GM18909 (cell line): Measurements from ENCODE around the gene LHX8.
"Not testable (repeated sequence)": the region's sequence is repeated elsewhere in the genome, so short reads cannot be mapped to it uniquely, and the experiment has no call there.

ENCODE experiments used
- ATAC-seq: cut with Tn5 transposase; IDR thresholded peaks from one replicate; pipeline ENCODE4 v1.9.1; 2021; ENCODE audit warnings: mild to moderate bottlenecking; ENCODE audit not compliant: unreplicated experiment, poor library complexity

LHX8 gene

DNA sequence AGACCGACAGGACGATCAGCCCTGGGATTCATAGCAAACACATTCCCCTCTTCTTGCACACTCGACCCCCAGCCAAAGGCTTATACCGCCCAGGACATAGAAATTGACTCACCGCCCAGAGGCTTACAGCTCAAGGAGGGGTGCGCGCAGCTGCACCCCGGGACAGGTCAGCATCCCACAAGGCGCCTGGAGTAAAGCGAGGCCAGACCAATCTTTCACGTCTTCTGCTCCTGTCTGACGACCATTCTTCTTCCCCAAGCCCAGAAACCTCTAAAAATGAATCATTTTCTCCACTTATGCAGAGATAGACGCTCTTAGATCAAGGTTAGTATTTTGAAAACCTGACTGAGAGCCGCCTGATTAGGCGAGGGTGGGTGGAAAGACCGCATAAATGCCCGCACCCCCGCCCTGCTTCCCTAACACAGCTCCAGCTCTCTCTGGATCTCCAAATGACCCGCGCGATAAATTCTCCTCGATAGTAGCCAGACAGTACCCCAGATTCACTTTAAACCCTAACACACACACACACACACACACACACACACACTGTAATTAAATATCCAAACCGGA lies 1.9 kb upstream of the LHX8 start:
- ATAC-seq = no peak

DNA sequence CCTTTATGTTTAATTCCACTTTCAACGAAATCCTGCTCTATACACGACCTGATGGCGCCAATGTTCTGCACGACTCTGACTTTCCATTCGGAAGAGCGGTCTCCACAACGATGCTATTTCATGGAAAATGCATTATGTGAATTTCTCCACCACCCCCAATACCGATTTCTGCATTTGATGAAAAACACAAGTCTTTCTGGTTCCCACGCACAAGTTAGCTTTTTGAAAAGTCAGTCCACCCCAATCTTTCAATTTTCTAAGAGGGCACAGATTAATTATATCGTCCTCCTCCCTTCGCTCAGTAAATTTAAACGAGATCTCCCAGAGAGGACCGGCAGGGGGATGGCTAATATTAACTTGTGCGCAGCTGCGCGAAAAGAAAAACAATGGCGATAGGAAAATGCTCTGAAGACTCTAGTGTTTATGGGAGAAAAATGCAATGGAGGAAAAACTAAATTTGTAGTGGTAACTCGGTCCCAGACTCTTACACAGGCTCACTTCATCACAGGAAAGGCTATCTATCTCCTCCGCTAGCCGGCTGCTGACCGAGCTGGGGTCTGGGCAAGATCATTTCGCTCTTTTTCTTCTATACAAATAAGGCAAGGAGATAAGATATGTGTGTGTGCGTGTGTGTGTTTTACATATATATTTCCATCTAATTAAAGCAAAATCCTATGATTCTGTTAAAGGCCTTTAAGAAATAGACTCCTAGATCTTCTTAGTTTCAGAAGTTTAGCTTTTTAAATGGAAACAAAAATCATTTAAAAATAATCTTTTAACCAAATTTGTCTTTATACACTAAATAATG lies 1.2 kb upstream of the LHX8 start:
- no peak for ATAC-seq

DNA sequence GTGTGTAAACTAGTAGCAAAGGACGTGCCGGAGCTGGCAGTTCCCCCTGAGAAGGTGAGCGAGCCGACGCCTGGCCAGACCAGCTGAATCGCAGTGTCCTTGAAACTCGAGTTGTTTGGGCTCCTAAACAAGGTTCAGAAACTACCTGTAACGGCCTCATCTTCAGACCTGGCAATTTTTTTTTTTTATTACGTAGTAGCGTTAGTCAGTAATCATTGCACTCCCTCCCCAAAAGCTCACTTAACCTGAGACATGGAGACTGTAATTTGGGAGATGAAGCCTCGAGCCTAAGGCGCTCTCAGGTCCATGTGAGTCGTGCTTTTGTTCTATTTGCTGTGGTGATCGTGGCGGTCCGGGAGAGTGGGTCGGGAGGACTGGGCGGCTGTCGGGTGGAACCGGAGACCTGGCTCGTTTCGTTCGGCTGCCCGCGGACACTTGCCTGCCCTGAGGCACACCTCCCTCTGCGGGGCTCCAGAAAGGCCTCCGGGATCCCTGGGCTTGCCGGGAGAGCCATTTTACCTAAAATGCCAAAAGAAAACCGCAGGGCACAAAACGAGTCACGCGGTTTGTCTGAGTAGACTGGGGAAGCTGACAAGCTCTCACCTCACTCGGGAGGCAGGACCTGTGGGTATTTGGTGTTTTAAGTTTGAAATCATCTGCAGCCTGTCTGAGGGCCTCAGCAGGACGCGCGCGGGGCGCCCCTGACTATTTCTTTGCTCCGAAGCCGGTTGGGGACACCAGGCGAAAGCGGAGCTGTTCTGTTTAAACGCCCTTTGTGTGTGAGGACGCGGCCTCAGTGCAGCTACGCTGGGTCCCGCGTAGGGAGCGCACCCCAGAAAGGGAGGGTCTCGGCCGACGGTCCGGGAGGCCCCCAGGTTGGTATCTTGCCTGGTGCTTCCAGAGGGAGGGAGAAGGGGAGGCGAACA lies 722 bp downstream of the LHX8 start:
- no peak for ATAC-seq

DNA sequence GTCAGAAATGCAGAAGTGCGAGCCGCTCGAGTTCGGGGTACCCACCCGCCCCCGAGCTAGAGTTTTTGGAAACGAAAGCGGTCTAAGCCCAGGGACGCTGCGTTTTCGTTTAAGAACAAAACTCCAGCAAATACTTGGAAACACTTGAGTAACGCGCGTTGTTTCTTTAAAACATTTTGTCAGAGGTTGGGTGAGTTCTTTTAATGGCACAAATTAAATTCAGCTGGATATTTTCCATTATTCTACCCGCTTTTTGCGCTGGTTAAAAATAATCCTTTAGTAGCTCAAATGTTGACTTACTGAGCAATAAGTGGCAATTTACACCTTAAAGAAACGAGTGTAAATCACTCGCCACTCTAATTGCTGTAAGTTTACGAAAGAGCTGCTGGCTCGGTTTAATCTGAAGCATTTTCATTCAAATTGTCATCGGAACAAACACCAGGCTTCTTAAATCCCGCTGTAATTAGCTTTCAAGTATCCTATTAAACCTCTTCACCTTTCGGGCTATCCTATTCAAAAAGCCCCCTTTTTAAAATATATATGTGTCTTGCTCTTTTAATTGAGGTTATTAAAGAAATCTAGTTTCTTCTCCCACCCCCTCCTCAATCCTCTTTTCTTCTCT lies 1.5 kb downstream of the LHX8 start:
- ATAC-seq = no peak

DNA sequence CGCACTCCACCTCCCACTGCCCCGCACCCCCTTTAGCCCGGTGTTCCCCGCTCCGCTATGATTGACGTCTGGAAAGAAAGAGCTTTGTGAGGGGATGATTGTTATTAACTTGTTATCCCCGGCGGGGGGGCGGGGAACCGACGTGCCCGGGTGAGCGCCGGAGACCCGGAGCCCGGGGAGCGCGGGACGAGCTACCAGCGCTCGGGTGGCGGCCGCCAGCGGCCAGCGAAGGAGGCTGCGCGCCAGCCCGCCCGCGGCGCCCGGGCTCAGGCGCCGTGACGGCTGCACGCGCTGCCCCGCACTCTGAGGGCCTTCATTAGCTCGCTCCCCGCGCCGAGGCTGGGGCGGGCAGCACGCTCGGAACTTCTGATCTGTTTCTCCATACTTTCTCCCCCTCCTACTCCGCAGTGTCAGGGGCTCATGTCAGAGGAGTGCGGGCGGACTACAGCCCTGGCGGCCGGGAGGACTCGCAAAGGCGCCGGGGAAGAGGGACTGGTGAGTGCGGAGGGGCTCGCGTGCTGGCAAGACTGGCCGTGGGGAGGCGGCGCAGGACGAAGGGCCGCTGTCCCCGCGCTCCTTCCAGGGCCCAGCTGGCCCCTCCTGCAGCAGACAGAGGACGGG lies 2.1 kb downstream of the LHX8 start:
- ATAC-seq = no peak

DNA sequence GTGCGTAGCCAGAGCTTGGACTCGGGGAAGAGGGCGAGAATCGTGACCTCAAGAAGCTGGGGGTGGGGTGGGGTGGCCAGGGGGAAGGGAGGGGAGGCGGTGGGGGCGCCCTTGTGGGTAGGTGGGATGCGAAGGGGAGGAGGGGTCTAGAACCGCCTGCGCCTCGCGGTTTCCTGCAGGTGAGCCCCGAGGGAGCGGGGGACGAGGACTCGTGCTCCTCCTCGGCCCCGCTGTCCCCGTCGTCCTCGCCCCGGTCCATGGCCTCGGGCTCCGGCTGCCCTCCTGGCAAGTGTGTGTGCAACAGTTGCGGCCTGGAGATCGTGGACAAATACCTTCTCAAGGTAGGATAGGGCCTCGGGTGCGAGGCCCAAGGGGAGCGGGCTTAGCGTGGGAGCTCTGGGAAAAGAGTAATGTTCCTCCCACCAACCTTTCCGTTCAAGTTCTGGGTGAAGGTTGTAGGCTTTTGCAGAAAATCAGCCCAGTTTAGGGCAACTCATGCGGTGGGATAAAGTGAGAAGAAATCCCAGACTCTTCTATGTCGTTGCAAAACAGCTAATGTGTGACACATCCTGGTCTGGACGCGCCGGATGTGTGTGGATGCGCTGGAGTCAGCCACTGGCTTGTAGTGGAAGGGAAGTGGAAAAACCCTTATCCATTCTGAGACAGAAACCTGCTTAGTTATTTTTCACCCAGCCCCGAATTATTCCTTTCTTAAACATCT lies 2.9 kb downstream of the LHX8 start:
- no peak for ATAC-seq

DNA sequence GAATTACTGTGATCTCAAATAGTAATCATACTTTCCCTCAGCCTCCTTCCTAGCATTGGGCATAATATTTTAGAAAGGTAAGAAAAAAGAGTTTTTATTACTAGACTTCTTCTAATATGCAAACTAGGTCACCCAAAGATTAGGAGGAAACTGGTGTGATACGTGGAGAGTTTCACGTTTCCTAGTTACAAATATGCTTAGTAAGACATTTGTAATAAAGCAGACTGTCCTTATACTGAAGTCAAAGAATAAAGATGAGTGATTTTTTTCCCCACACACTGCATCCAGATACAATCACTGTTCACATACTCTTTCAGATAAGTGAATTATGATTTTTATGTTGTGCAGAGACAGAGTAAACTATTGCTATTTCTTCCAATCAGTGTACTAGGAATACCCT lies 17.9 kb downstream of the LHX8 start:
- ATAC-seq = no peak

DNA sequence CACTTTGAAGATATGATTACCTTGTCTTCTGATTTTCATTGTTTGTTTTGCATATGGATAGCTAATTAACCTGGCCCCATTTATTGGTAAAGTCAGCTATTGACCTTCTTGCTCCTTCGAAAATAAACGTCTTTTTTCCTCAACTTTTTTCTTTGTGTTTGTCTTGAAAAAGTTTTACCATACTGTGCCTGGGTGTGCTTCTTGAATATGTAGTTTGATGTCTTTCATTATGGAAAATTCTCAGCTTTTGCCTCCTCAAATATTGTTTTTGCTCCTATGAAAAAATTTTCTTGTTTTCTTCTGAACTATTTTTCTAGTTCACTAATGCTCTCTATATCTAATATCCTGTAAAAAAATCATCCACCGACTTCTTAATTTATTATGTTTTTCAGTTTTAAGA lies 25.0 kb downstream of the LHX8 start:
- ATAC-seq = no peak

DNA sequence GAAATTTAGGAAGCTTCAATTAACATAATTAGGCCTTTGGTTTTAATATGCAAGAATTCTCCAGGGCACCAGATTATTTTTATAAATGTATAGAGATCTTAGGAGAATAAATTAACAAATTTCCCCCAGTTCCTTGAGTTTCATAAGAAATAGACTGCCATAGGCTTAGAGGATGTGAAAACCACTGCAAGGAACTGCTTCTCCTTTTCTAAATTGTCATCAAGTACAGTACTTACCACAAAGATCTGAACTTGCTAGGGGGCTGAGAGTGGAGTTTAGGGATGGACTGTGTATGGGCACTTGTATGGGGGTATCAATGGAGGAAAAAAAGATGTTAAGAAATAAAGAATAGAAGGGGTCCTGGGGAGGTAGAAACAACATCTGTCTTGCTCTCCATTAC lies 31.1 kb downstream of the LHX8 start:
- ATAC-seq = peak; percentile 41

DNA sequence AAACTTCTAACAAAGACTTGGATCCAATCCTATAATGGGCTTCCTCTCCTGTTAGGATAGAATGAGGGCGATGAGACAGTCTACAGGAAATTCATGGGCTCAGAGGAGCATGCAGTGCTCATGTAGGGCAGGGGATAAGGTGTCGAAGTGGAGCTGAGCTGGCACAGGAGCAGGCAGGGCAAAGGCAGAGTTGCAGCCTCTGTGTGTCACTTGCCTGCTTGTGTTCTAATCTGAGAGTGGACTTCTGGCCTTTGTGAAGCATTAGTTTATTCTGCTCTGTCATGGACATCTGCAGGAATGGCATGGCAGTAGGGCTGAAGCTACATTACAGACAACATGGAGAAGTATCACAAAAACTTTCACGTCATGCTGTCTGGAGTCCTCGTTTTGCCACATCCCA lies 32.6 kb downstream of the LHX8 start:
- no peak for ATAC-seq

DNA sequence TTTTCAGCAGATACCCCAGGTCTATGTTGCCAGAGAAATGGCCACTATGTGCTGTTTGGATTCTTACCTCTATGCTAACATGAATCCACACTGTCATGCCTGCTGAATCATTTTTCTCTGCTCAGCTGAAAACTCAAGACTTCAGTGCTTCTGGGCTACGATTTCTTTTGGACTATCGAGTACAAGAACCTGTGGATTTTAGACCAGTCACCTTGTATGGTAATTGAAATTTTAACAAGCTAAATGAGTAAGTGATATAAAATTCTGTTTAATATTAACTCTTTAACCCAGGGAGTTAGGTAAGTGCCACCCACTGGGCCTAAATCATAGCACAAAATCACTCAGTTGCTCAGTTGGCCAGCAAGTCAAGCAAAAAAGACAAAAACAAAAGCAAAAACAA lies 35.8 kb downstream of the LHX8 start:
- ATAC-seq = no peak

DNA sequence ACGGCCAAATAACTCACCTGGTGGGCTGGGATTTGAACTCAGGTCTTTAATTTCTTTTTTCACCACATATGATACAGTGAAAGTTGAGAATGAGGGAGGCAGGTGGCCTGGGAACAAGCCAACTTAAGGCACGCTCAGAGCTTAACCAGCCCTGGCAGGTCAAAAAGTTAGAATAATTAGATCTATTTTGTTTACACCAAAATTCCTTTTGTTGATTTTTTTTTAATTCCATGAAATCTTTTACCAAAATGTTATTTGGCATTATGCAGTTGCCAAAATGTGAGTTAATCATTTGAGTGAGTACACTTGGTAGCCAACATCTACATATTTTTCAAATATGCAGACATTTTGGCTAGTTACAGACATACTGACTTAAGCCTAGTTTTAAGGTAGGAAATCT lies 36.8 kb downstream of the LHX8 start:
- no peak for ATAC-seq

DNA sequence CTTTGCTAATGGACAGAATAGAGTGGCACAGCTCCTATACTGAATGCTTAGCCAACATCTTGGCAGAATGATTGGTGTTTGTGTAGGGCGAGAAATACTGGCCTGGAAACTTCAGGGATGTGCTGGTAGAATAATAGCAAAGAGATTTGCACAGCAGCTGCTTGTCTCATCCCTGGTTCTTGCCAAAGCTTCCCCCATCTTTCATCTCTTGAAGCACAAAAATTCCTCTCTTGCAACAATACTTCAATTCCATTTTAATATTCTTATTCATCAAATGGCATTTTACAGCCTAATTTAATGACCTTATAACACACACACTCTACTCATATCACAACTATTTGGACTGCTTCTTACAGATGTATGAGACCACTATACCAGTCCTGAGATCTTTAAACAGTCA lies 37.7 kb downstream of the LHX8 start:
- ATAC-seq = no peak

DNA sequence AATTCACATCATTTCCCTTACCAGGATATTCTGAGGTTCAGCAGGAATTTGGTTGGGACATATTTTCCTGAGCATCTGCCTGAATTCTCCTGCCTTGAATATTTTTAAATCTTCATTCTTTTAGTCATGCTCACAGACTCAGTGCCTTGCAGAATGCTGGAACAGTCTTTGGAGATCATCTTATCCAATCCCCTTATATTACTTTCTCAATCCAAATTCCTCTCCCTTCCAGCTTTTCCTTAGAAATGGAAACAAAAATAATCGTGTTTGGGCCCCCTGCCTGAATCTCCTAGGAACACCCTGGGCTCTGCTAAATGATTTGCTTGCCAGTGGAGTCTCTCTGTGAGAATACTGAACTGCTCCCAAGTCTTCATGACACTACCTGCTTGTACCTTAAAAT lies 38.4 kb downstream of the LHX8 start:
- ATAC-seq = no peak

DNA sequence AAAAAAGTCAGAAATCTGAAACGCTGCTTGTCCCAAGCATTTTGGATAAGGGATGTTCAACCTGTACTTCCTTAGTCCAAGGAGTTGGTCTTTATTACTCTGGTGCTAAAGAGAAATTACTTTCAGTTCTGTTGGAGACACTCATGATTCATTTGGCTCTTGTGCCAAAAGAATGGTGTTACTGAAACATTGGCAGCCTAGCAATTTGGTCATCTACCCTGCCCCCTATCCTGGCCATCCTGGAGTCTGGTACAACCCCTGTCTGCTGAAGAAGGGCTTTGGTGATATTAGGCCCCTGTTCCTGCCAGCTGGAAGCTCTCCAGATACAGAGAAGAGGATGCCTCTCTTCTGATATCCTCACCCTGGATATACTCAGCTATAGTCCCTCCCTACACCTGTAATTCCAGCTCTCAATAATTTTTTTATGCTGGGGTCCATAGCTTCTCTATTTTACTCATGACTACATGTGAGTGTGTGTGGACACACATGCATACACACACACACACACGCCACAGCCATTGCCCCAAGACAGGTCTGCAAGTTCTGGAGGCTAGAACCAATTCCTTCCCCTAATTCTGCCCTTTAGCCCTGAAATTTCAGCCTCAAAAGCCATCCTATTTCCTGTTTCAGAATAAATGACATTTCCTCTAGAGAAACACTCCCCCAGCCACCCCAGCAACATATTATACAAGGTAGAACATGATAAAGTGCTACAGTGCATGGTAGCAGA lies 40.0 kb downstream of the LHX8 start:
- no peak for ATAC-seq

DNA sequence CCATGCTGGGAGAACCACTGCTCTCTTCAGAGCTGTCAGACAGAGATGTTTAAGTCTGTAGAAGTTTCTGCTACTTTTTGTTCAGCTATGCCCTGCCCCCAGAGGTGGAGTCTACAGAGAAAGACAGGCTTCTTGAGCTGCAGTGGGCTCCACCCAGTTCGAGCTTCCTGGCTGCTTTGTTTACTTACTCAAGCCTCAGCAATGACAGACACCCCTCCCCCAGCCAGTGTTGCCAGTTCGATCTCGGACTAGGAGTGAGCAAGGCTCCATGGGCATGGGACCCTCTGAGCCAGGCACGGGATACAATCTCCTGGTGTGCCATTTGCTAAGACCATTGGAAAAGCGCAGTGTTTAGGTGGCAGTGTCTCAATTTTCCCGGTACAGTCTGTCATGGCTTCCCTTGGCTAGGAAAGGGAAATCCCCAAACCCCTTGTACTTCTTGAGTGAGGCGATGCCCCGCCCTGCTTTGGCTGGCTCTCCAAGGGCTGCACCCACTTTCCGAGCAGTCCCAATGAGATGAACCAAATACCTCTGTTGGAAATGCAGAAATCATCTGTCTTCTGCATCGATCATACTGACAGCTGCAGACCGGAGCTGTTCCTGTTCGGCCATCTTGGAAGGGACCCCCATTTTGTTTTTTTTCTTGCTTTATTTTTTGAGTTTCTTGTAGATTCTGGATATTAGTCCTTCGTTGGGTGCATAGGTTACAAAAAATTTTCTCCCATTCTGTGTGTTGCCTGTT lies 47.2 kb downstream of the LHX8 start:
- not testable (repeated sequence) for ATAC-seq

DNA sequence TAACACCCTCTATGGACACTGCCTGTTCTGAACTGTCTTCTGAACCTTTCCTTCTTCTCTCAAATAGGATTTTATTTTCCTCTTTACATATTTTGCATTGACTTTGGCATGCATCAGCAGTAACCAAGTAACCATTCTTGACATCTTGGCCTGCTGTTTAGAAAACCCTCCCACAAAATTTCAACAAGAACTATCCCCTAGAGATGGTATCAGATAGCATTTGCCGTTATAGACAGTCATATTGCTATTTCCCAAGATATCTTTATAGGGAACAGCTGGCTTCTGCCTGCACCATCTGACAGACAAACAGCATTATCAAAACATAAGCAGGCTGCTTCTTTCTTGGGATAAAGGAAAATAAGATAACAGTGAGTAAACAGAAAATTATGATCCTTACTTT lies 54.7 kb downstream of the LHX8 start:
- ATAC-seq = no peak

DNA sequence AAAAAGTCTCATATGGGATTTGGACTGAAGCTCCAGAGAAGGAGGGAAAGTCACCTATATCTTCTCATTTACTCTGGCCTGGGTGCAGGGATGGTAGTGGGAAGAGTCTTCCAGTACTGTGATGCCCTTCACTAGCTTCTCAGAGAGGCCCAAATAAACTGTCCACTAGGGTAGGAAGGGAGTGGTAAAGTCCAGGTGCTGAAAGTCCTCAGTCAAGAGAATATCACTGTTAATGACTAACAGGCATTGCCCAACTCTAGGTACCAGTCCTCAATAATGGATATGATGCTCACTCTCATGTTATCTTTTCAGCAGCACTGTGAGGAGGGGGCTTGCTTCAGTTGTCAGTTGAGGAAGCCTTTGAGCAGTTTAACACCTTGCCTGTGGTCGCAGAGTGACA lies 64.0 kb downstream of the LHX8 start:
- no peak for ATAC-seq
